OCI-LY1 (cell line): ENCODE measurements around the gene ESR1.
"Not testable (repeated sequence)": the region's sequence is repeated elsewhere in the genome, so short reads cannot be mapped to it uniquely, and the experiment has no call there.

ENCODE experiments used
- H2AFZ ChIP-seq: fragments of 200-600 bp; sonication (generic), shearing (Covaris generic); 2 replicates; pipeline ENCODE4 v1.6.0; 2014; ENCODE audit warnings: antibody characterized with exemption, mild to moderate bottlenecking, low read length
- H3F3A ChIP-seq: fragments of 200-600 bp; sonication (generic), shearing (Covaris generic); 2 replicates; pipeline ENCODE4 v1.6.0; 2014; ENCODE audit warnings: mild to moderate bottlenecking, antibody characterized with exemption, low read length, moderate library complexity; ENCODE audit not compliant: insufficient read depth
- H3K27ac ChIP-seq: fragments of 200-600 bp; sonication (generic); 2 replicates; pipeline ENCODE4 v1.5.1; 2014; ENCODE audit warnings: low read length, mixed run types, mild to moderate bottlenecking, low read depth; ENCODE audit not compliant: poor library complexity, severe bottlenecking
- H3K27me3 ChIP-seq: fragments of 200-600 bp; sonication (generic); 2 replicates; pipeline ENCODE4 v1.6.0; 2014; ENCODE audit warnings: antibody characterized with exemption, mild to moderate bottlenecking, low read length, moderate library complexity; ENCODE audit not compliant: insufficient read depth
- H3K36me3 ChIP-seq: fragments of 200-600 bp; sonication (generic); 2 replicates; pipeline ENCODE4 v1.6.1; 2014; ENCODE audit warnings: mild to moderate bottlenecking, antibody characterized with exemption, low read length, moderate library complexity, mixed read lengths; ENCODE audit not compliant: insufficient read depth
- H3K4me1 ChIP-seq: fragments of 200-600 bp; sonication (generic); 2 replicates; pipeline ENCODE4 v1.5.1; 2014; ENCODE audit warnings: mild to moderate bottlenecking, low read length, moderate library complexity; ENCODE audit not compliant: insufficient read depth, severe bottlenecking
- H3K4me2 ChIP-seq: fragments of 200-600 bp; sonication (generic), shearing (Covaris generic); 2 replicates; pipeline ENCODE4 v1.6.1; 2014; ENCODE audit warnings: low read length
- H3K4me3 ChIP-seq: fragments of 200-600 bp; sonication (generic); 2 replicates; pipeline ENCODE4 v1.5.1; 2014; ENCODE audit warnings: low read length, low read depth, mild to moderate bottlenecking, mixed read lengths; ENCODE audit not compliant: poor library complexity, severe bottlenecking
- H3K79me2 ChIP-seq: fragments of 200-600 bp; shearing (Covaris generic); 2 replicates; pipeline ENCODE4 v1.6.1; 2016; ENCODE audit warnings: mixed run types, low read length, mixed read lengths; ENCODE audit not compliant: insufficient read depth
- H3K9ac ChIP-seq: fragments of 200-600 bp; sonication (generic), shearing (Covaris generic); 2 replicates; pipeline ENCODE4 v1.6.1; 2014; ENCODE audit warnings: mild to moderate bottlenecking, low read length, mixed read lengths
- H3K9me2 ChIP-seq: fragments of 200-600 bp; sonication (generic), shearing (Covaris generic); 2 replicates; pipeline ENCODE4 v1.6.1; 2014; ENCODE audit warnings: low read depth, mild to moderate bottlenecking, low read length, mixed read lengths
- H3K9me3 ChIP-seq: fragments of 200-600 bp; shearing (Covaris generic); 2 replicates; pipeline ENCODE4 v1.6.1; 2014; ENCODE audit warnings: low read length, mixed read lengths
- H4K20me1 ChIP-seq: fragments of 200-600 bp; sonication (generic), shearing (Covaris generic); 2 replicates; pipeline ENCODE4 v1.6.0; 2016; ENCODE audit warnings: mild to moderate bottlenecking, low read length; ENCODE audit not compliant: insufficient read depth
- EZH2 ChIP-seq: fragments of 200-600 bp; sonication (generic), shearing (Covaris generic); IDR thresholded peaks from 2 replicates; pipeline ENCODE4 v1.8.0; 2017; ENCODE audit warnings: borderline replicate concordance, mixed run types, mild to moderate bottlenecking, antibody characterized with exemption, low read length, moderate library complexity, mixed read lengths
- TF ChIP-seq, protein P1 (sequence below): fragments of 200-600 bp; sonication (generic), shearing (Covaris generic); IDR thresholded peaks from 2 replicates; pipeline ENCODE4 v1.5.1; 2017; ENCODE audit warnings: mild to moderate bottlenecking, antibody characterized with exemption, low read length, moderate library complexity, mixed read lengths

The ESR1 gene

DNA sequence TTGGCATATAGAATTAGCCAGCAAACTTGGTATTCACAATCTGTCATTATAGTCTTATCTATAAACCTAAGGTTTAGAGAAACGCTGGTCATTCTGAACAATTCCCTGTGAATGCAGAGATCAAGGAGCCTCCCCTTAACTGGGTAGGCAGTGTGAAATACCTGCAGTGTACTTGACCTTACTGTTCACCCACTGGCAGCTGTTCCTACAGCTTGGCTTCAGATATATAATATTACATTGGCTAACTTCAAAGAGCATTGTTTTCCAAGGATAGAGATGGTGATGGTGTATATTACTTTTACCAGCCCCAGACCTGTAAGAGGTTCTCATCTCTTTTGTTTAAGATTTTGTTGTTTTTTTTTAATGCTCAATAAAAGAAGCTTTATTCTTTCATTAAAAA, 168.3 kb downstream of the ESR1 start:
- H3K4me1 ChIP-seq: no peaks in the 10 kb centered on the region
- H3K9me2 ChIP-seq: no peaks in the 10 kb centered on the region
- H3K36me3 ChIP-seq: no peaks in the 10 kb centered on the region
- H3K27me3 ChIP-seq: no peaks in the 10 kb centered on the region
- H3K9me3 ChIP-seq: no peaks in the 10 kb centered on the region
- no peak overlapping the region for H2AFZ ChIP-seq
- no peak overlapping the region for H3K4me3 ChIP-seq
- H3F3A ChIP-seq: no peaks in the 10 kb centered on the region
- no peak overlapping the region for H3K9ac ChIP-seq
- H4K20me1 ChIP-seq: no peaks in the 10 kb centered on the region
- no peak for TF ChIP-seq EZH2
- TF ChIP-seq, protein P1, sequence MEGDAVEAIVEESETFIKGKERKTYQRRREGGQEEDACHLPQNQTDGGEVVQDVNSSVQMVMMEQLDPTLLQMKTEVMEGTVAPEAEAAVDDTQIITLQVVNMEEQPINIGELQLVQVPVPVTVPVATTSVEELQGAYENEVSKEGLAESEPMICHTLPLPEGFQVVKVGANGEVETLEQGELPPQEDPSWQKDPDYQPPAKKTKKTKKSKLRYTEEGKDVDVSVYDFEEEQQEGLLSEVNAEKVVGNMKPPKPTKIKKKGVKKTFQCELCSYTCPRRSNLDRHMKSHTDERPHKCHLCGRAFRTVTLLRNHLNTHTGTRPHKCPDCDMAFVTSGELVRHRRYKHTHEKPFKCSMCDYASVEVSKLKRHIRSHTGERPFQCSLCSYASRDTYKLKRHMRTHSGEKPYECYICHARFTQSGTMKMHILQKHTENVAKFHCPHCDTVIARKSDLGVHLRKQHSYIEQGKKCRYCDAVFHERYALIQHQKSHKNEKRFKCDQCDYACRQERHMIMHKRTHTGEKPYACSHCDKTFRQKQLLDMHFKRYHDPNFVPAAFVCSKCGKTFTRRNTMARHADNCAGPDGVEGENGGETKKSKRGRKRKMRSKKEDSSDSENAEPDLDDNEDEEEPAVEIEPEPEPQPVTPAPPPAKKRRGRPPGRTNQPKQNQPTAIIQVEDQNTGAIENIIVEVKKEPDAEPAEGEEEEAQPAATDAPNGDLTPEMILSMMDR: no peak
- no peak overlapping the region for H3K27ac ChIP-seq
- H3K4me2 ChIP-seq: no peak overlapping the region
- H3K79me2 ChIP-seq: no peaks in the 10 kb centered on the region

DNA sequence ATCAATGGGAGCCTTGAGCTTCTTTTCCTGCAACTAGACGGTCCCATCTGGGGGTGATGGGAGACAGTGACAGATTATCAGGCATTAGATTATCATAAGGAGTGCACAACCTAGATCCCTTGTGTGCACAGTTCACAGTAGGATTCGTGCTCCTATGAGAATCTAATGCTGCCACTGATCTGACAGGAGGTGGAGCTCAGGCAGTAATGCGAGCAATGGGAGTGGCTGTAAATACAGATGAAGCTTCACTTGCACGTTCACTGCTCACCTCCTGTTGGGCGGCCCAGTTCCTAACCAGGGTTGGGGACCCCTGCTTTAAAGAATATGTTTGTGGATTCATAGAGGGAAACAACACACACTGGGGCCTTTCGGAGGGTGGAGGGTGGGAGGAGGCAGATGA, 180.7 kb downstream of the ESR1 start:
- H3K4me3 ChIP-seq, H3K27me3 ChIP-seq, H3K9me2 ChIP-seq, H3K27ac ChIP-seq, H3K36me3 ChIP-seq, H3K4me2 ChIP-seq, H3K9me3 ChIP-seq, H3F3A ChIP-seq, H2AFZ ChIP-seq, H3K4me1 ChIP-seq, H4K20me1 ChIP-seq, H3K9ac ChIP-seq, H3K79me2 ChIP-seq: not testable (repeated sequence)

DNA sequence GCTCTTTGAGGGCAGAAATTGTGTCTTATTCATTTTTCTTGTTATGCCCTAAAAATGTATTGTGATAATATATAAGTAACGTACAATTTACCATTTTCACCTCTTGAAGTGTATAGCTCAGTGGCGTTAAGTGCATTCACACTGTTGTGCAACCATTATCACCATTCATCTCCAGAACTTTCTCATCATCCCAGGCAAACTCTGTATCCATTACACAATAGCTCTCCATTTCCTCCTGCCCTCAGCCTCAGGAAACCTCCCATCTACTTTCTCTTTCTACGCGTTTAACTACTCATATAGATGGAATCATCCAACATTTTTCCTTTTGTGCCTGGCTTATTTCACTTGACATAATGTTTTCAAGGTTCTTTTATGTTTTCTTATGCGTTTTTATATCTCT, 184.6 kb downstream of the ESR1 start:
- H3K4me1 ChIP-seq: no peaks in the 10 kb centered on the region
- no peaks in the 10 kb centered on the region for H3F3A ChIP-seq
- no peak overlapping the region for H3K4me3 ChIP-seq
- no peak overlapping the region for H3K27ac ChIP-seq
- no peaks in the 10 kb centered on the region for H3K27me3 ChIP-seq
- H3K9ac ChIP-seq: no peak overlapping the region
- H3K4me2 ChIP-seq: no peak overlapping the region
- TF ChIP-seq, protein P1: no peak
- no peak for TF ChIP-seq EZH2
- no peak overlapping the region for H2AFZ ChIP-seq
- no peaks in the 10 kb centered on the region for H3K9me3 ChIP-seq
- no peaks in the 10 kb centered on the region for H3K36me3 ChIP-seq
- H3K79me2 ChIP-seq: no peaks in the 10 kb centered on the region
- no peaks in the 10 kb centered on the region for H3K9me2 ChIP-seq
- no peaks in the 10 kb centered on the region for H4K20me1 ChIP-seq

DNA sequence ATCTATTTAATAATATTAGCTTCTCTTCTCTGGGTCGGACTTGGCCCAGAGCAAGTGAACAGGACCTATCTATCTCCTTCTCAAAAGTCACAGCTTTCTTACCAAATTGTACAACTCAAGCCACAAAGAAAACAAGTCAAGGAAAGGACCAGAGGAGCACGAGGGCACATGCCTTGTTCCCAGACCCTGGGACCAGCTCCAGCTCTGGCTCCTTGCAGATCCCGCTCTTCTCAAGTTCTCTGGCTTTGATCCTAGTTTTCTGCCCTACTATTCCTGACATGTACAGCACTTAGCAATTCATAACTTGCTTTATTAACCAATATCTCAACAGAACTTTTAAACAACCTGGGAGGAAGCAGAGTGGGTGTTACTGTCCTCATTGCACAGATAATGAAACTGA, 185.9 kb downstream of the ESR1 start:
- H3K27me3 ChIP-seq: no peaks in the 10 kb centered on the region
- no peaks in the 10 kb centered on the region for H3K79me2 ChIP-seq
- H3K4me1 ChIP-seq: no peaks in the 10 kb centered on the region
- H3K4me2 ChIP-seq: no peak overlapping the region
- TF ChIP-seq EZH2: no peak
- TF ChIP-seq, protein P1: no peak
- H3K9ac ChIP-seq: no peak overlapping the region
- no peak overlapping the region for H3K27ac ChIP-seq
- no peaks in the 10 kb centered on the region for H3F3A ChIP-seq
- H4K20me1 ChIP-seq: no peaks in the 10 kb centered on the region
- H3K4me3 ChIP-seq: no peak overlapping the region
- no peaks in the 10 kb centered on the region for H3K9me2 ChIP-seq
- no peaks in the 10 kb centered on the region for H3K36me3 ChIP-seq
- H2AFZ ChIP-seq: no peak overlapping the region
- H3K9me3 ChIP-seq: no peaks in the 10 kb centered on the region
